Right ventricle myocardium inferior (tissue), 1 donor: ENCODE results near the gene MYF6. TPM values are rescaled to one million over a fixed set of nuclear protein-coding genes. Genes with fewer than 3 reads are reported as not detected.

ENCODE experiments used
- ATAC-seq: fragments of 200-7000 bp; cut with Tn5 transposase; one replicate; pipeline ENCODE4 v1.9.1; 2020; ENCODE audit warnings: mild to moderate bottlenecking, moderate library complexity
- DNase-seq: peaks from one replicate; pipeline ENCODE4 v3.0.0; 2021; ENCODE audit errors: missing footprints
- intact Hi-C: fragments of 100-400 bp; cut with DNase I; formaldehyde crosslinking; loops from one replicate; pipeline ENCODE4 v1.11.0; 2022
- total RNA-seq: library from RNA; stranded (reverse); fragmentation: NEBNext Ultra II Directional; extraction: Animal tissue kit (Norgen Biotek cat#: 25700); gene quantifications from one replicate; pipeline ENCODE4 v1.2.1, GENCODE V29; 2021
- donor health status: DM: no; HTN: yes; CAD: no; lungs with severe emphysema.

The MYF6 gene
- total RNA-seq, 1 donor from 2014 or later = not detected

DNA sequence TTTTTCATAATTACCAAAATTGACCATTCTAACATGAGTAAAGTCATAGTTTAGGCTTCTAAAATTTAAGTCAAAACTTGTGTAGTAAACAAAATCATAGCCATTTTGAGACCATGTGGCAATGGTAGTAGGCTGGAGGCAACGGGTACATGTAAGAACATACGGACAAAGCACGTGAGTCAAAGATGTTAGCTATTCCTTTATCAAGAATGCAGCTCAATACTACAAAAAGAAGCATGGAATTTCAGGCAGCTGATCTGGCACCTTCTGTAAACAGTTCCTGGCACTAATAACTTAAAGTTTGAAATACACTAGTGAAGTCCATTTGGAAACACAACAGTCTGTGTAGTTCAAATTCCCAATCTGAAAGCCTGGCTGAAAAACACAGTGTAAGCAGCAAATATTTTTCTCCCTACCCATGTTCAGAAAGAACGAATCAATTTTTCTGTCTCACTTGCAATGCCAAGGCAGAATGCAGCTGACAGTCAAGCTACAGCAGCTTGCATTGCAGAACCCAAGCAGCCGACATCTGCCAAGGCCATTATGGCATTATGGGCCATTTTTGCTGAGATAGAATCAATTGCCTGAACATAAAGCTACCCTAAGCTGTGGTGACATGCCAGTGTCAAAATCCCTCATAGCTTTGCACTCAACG, 38.5 kb downstream of the MYF6 start:
- DNase-seq = no peak
- ATAC-seq = no peak
- intact Hi-C loops = no loop called here

- no peak for ATAC-seq
- intact Hi-C loops = no loop called here
- no peak for DNase-seq
These were observed 40.4 kb downstream of the MYF6 start for GRCh38 chr12:80747800-80748199.

- intact Hi-C loops = no loop called here
- ATAC-seq (no peak), DNase-seq (no peak)
These were observed 42.0 kb downstream of the MYF6 start for GRCh38 chr12:80749456-80749855.

GRCh38 chr12:80752464-80752863, 45.0 kb downstream of the MYF6 start:
- DNase-seq (no peak), ATAC-seq (no peak)
- intact Hi-C loops = no loop called here

GRCh38 chr12:80754274-80754673, 46.8 kb downstream of the MYF6 start:
- ATAC-seq (no peak), DNase-seq (no peak)
- intact Hi-C loops = no loop called here

DNA sequence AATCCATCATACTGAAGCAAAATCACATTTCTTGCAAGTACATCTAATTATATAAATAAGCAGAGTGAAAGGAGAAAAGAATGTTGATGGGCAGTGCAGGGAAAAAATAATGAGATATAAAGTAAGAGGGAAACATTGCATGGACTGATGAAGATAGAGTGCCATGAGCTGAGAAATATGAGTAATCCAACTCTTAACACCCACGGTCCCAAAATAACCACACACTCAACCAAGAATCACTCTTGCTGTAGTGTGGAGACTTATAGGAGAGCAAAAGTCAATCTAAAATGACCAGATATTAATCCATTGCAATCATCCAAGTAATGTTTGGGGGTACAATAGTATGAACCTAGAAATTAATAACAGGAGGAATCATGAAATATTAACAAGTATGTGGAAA, 49.4 kb downstream of the MYF6 start:
- DNase-seq (no peak), ATAC-seq (no peak)
- intact Hi-C loops = no loop called here

Other genes starting within 250 kb of the MYF6 start
- not detected for gene MYF5, start 9.3 kb downstream of the MYF6 start, total RNA-seq
- 13.7 TPM for gene LIN7A, start 230.3 kb downstream of the MYF6 start, total RNA-seq